Keratinocyte (primary cell): ENCODE measurements around the gene NOL3. TPM values are rescaled to one million over a fixed set of nuclear protein-coding genes. Genes with fewer than 3 reads are reported as not detected.

Experiments used
- DNase-seq: peaks from one replicate; pipeline ENCODE4 v3.0.0-alpha.2; 2011; ENCODE audit warnings: low read depth, missing footprints, low spot score
- FAIRE-seq: peaks from 2 replicates; lab custom pipeline; 2011; peaks lifted over from hg19 to GRCh38; lab: Jason Lieb, UNC
- H2AFZ ChIP-seq: 2 replicates; pipeline ENCODE4 v1.6.0; 2012; ENCODE audit warnings: low read length, control low read depth, inconsistent platforms; ENCODE audit not compliant: control insufficient read depth
- H3K27ac ChIP-seq: 2 replicates; pipeline ENCODE4 v1.5.1; 2011; ENCODE audit warnings: low read length; ENCODE audit not compliant: control insufficient read depth, insufficient read depth
- H3K27me3 ChIP-seq: 3 replicates; pipeline ENCODE4 v1.6.0; 2011; ENCODE audit warnings: low read length; ENCODE audit not compliant: control insufficient read depth, insufficient read depth; ENCODE audit errors: extremely low read depth
- H3K36me3 ChIP-seq, 2 experiments: 2 replicates in 1 of 2; 3 replicates in 1 of 2; pipeline ENCODE4 v1.5.1; 2011; ENCODE audit warnings: low read length in 2 of 2, mild to moderate bottlenecking in 1 of 2; ENCODE audit not compliant: control insufficient read depth in 2 of 2, insufficient read depth in 2 of 2; ENCODE audit errors: extremely low read depth in 1 of 2
- H3K4me1 ChIP-seq: 3 replicates; pipeline ENCODE4 v1.5.1; 2011; ENCODE audit warnings: low read length; ENCODE audit not compliant: control insufficient read depth, insufficient read depth; ENCODE audit errors: extremely low read depth
- H3K4me2 ChIP-seq: 3 replicates; pipeline ENCODE4 v1.6.0; 2011; ENCODE audit warnings: low read depth, low read length; ENCODE audit not compliant: control insufficient read depth, insufficient read depth; ENCODE audit errors: extremely low read depth
- H3K4me3 ChIP-seq, 3 experiments: fragments of 200-600 bp in 1 of 3; sonication (generic) in 1 of 3; 2 replicates in 2 of 3; 3 replicates in 1 of 3; pipeline ENCODE4 v1.5.1; 2011 to 2016; ENCODE audit warnings: low read length in 3 of 3, mild to moderate bottlenecking in 3 of 3, control low read depth in 2 of 3, inconsistent platforms in 1 of 3, low read depth in 1 of 3, mixed read lengths in 1 of 3, mixed run types in 1 of 3, moderate library complexity in 1 of 3; ENCODE audit not compliant: control insufficient read depth in 2 of 3, insufficient read depth in 2 of 3; ENCODE audit errors: extremely low read depth in 1 of 3
- H3K79me2 ChIP-seq: 2 replicates; pipeline ENCODE4 v1.6.0; 2012; ENCODE audit warnings: low read length; ENCODE audit not compliant: control insufficient read depth, insufficient read depth
- H3K9ac ChIP-seq: 3 replicates; pipeline ENCODE4 v1.6.0; 2011; ENCODE audit warnings: low read length; ENCODE audit not compliant: control insufficient read depth, insufficient read depth; ENCODE audit errors: extremely low read depth
- H3K9me1 ChIP-seq: 3 replicates; pipeline ENCODE4 v1.6.0; 2011; ENCODE audit warnings: low read length; ENCODE audit not compliant: control insufficient read depth, insufficient read depth; ENCODE audit errors: extremely low read depth
- H3K9me3 ChIP-seq: 2 replicates; pipeline ENCODE4 v1.5.1; 2012; ENCODE audit warnings: low read depth, low read length; ENCODE audit not compliant: control insufficient read depth
- H4K20me1 ChIP-seq: 3 replicates; pipeline ENCODE4 v1.6.0; 2011; ENCODE audit warnings: low read length; ENCODE audit not compliant: control insufficient read depth, insufficient read depth; ENCODE audit errors: extremely low read depth
- CTCF ChIP-seq, 3 experiments: IDR thresholded peaks in 1 of 3; conservative IDR thresholded peaks in 1 of 3; optimal IDR thresholded peaks in 1 of 3; 2 replicates in 2 of 3; 3 replicates in 1 of 3; pipeline versions ENCODE3 to v1.5.1; 2011; ENCODE audit warnings: low read length in 3 of 3, mild to moderate bottlenecking in 3 of 3, moderate library complexity in 2 of 3, control low read depth in 1 of 3, inconsistent platforms in 1 of 3; ENCODE audit not compliant: insufficient read depth in 2 of 3; ENCODE audit errors: extremely low read depth in 1 of 3
- EZH2 ChIP-seq: IDR thresholded peaks from one replicate; pipeline ENCODE4 v1.6.1; 2012; ENCODE audit warnings: inconsistent platforms, mild to moderate bottlenecking, low read length, moderate library complexity
- dilution Hi-C: fragments of 300-500 bp; cut with MboI; formaldehyde crosslinking; loops from one replicate; pipeline ENCODE4 v1.7.0; 2020; ENCODE audit warnings: low sequenced_read_pairs; ENCODE audit not compliant: extremely low pct_ligation_motif_present
- polyA plus RNA-seq, 5 experiments: library from polyadenylated mRNA; depleted of rRNA in 3 of 5; stranded (reverse) in 3 of 5; stranded (forward) in 1 of 5; unstranded in 1 of 5; fragments of >200 nt; gene quantifications; 1 replicate in 1 of 5; 2 replicates in 3 of 5; 3 replicates in 1 of 5; pipeline versions ENCODE4 v1.2.1 to v1.2.3, GENCODE V29; 2011 to 2012; ENCODE audit warnings: missing spikeins in 2 of 5, low read depth in 1 of 5, low replicate concordance in 1 of 5

NOL3 gene
- polyA plus RNA-seq, 1 donor (not counting 4 experiments of a cell fraction or from before 2014, with no cell fraction given): 16.8 TPM

GRCh38 chr16:67157892-67158635, 12.3 kb upstream of the NOL3 start:
- no peak overlapping the region for H2AFZ ChIP-seq
- DNase-seq: no peak
- no peaks in the 10 kb centered on the region for H3K79me2 ChIP-seq
- peaks cover 0 to 5% of the 10 kb centered on the region in 2 experiments for H3K36me3 ChIP-seq
- no peak for FAIRE-seq
- dilution Hi-C loops: no loop called here
- H3K9me3 ChIP-seq: no peaks in the 10 kb centered on the region
- no peak for TF ChIP-seq EZH2
- no peak for TF ChIP-seq CTCF (optimal IDR thresholded peaks at IDR 0.05 in 1 of 3, IDR thresholded peaks at IDR 0.05 in 1 of 3, conservative IDR thresholded peaks at IDR 0.05 in 1 of 3; ENCODE audit: extremely low read depth in 1 of 3, insufficient read depth in 2 of 3, low read length in 3 of 3)
- peaks cover 7% of the 10 kb centered on the region for H4K20me1 ChIP-seq
- H3K4me3 ChIP-seq: no peak overlapping the region
- no peak overlapping the region for H3K27ac ChIP-seq
- H3K4me1 ChIP-seq: peaks cover 18% of the 10 kb centered on the region
- no peak overlapping the region for H3K9ac ChIP-seq
- peaks cover 3% of the 10 kb centered on the region for H3K9me1 ChIP-seq
- H3K27me3 ChIP-seq: peaks cover 4% of the 10 kb centered on the region
- no peak overlapping the region for H3K4me2 ChIP-seq

- Histone ChIP-seq H3K36me3 (peaks cover 0 to 5% of the 10 kb centered on the region in 2 experiments), H3K9ac (peak overlapping the region; percentile 88), H2AFZ (peak overlapping the region; percentile 92), H3K27me3 (peaks cover 7% of the 10 kb centered on the region), H3K9me1 (peaks cover 3% of the 10 kb centered on the region), H4K20me1 (peaks cover 7% of the 10 kb centered on the region), H3K27ac (peak overlapping the region; percentile 56), H3K9me3 (no peaks in the 10 kb centered on the region), H3K4me1 (peaks cover 26% of the 10 kb centered on the region), H3K4me3 (peak overlapping the region; percentile 73 to 93 (median 80)), H3K4me2 (peak overlapping the region; percentile 92), H3K79me2 (no peaks in the 10 kb centered on the region)
- DNase-seq: no peak
- dilution Hi-C loops: no loop called here
- TF ChIP-seq EZH2: no peak
- TF ChIP-seq CTCF (optimal IDR thresholded peaks at IDR 0.05 in 1 of 3, IDR thresholded peaks at IDR 0.05 in 1 of 3, conservative IDR thresholded peaks at IDR 0.05 in 1 of 3; ENCODE audit: extremely low read depth in 1 of 3, insufficient read depth in 2 of 3, low read length in 3 of 3): no peak
- FAIRE-seq: no peak
These were observed 11.4 kb upstream of the NOL3 start for GRCh38 chr16:67158637-67159600.
